Epithelial cell of proximal tubule (primary cell): ENCODE results near the gene INAFM2. TPM values are rescaled to one million over a fixed set of nuclear protein-coding genes. Genes with fewer than 3 reads are reported as not detected.
A peak's percentile ranks its signal among the peaks of the same experiment; 100 is the strongest.

Source experiments
- DNase-seq: peaks from one replicate; pipeline ENCODE4 v3.0.0-alpha.2; 2011; ENCODE audit warnings: low read depth
- H3K4me3 ChIP-seq: 2 replicates; pipeline ENCODE4 v1.5.1; 2011; ENCODE audit warnings: low read depth, mild to moderate bottlenecking, low read length
- total RNA-seq: library from RNA; depleted of rRNA; stranded (reverse); fragments of >200 nt; gene quantifications from 2 replicates; pipeline ENCODE4 v1.2.3, GENCODE V29; 2015
- TF ChIP-seq, protein P1 (sequence below): conservative IDR thresholded peaks from 2 replicates; pipeline ENCODE4 v1.5.1; 2012; ENCODE audit warnings: low read depth, mild to moderate bottlenecking, low read length

The INAFM2 gene
- total RNA-seq, 1 donor from 2014 or later, result 15.3 TPM

DNA sequence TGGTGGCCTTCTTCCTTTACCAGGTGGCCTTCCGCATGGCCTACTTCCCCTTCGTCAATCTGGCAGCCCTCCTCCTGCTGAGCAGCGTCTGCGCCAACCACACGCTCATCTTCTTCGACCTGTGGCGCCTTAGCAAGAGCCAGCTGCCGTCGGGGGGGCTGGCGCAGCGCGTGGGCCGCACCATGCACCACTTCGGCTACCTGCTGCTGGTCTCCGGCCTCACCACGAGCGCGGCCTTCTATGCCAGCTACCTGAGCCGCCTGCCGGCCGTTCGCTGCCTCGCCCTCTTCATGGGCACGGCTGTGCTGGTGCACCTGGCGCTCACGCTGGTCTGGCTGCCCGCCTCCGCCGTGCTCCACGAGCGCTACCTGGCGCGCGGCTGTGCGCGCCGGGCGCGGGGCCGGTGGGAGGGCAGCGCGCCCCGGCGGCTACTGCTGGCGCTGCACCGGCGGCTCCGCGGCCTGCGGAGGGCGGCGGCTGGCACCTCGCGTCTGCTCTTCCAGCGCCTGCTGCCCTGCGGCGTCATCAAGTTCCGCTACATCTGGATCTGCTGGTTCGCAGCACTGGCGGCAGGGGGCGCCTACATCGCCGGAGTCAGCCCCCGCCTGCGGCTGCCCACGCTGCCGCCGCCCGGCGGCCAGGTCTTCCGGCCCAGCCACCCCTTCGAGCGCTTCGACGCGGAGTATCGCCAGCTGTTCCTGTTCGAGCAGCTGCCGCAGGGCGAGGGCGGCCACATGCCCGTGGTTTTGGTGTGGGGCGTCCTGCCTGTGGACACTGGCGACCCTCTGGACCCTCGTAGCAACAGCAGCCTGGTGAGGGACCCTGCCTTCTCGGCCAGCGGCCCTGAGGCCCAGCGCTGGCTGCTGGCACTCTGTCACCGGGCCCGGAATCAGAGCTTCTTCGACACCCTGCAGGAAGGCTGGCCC is 44.5 kb downstream of the INAFM2 start:
- peak overlapping the region; percentile 38 for H3K4me3 ChIP-seq
- TF ChIP-seq, protein P1, sequence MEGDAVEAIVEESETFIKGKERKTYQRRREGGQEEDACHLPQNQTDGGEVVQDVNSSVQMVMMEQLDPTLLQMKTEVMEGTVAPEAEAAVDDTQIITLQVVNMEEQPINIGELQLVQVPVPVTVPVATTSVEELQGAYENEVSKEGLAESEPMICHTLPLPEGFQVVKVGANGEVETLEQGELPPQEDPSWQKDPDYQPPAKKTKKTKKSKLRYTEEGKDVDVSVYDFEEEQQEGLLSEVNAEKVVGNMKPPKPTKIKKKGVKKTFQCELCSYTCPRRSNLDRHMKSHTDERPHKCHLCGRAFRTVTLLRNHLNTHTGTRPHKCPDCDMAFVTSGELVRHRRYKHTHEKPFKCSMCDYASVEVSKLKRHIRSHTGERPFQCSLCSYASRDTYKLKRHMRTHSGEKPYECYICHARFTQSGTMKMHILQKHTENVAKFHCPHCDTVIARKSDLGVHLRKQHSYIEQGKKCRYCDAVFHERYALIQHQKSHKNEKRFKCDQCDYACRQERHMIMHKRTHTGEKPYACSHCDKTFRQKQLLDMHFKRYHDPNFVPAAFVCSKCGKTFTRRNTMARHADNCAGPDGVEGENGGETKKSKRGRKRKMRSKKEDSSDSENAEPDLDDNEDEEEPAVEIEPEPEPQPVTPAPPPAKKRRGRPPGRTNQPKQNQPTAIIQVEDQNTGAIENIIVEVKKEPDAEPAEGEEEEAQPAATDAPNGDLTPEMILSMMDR, result peak; percentile 62
- DNase-seq, result peak; percentile 27

DNA sequence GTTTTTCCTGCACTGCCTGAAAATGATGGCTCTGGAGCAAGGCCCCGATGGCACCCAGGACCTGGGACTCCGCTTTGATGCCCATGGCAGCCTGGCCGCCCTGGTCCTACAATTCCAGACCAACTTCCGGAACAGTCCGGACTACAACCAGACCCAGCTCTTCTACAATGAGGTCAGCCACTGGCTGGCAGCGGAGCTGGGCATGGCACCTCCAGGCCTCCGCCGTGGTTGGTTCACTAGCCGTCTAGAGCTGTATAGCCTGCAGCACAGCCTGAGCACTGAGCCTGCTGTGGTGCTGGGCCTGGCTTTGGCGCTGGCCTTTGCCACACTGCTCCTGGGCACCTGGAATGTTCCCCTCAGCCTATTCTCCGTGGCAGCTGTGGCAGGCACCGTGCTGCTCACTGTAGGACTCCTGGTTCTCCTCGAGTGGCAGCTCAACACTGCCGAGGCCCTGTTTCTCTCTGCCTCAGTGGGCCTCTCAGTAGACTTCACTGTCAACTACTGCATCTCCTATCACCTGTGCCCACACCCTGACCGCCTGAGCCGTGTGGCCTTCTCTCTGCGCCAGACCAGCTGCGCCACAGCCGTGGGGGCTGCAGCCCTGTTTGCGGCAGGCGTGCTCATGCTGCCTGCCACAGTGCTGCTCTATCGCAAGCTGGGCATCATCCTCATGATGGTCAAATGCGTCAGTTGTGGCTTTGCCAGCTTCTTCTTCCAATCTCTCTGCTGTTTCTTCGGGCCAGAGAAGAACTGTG is 45.4 kb downstream of the INAFM2 start:
- TF ChIP-seq, protein P1, result no peak
- no peak for DNase-seq
- H3K4me3 ChIP-seq, result no peak overlapping the region

DNA sequence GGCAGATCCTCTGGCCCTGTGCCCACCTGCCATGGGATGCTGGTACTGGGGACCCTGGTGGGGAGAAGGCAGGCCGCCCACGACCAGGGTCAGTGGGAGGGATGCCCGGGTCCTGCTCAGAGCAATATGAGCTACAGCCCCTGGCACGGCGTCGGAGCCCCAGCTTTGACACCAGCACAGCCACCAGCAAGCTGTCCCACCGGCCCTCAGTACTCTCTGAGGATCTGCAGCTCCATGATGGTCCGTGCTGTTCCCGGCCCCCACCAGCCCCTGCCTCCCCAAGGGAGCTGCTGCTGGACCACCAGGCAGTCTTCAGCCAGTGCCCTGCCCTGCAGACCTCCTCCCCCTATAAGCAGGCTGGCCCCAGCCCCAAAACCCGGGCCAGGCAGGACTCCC is 46.0 kb downstream of the INAFM2 start:
- TF ChIP-seq, protein P1, result no peak
- DNase-seq, result no peak
- H3K4me3 ChIP-seq, result no peak overlapping the region

DNA sequence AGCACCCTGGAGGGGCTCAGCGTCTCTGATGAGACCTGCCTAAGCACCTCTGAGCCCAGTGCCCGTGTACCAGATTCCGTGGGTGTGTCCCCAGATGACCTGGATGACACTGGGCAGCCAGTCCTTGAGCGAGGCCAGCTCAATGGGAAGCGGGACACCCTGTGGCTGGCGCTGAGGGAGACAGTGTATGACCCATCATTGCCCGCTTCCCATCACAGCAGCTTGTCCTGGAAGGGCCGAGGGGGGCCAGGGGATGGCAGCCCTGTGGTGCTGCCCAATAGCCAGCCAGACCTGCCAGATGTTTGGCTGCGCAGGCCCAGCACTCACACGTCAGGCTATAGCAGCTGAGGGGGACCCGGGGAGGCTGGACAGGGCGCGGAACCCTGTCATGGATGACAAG is 46.5 kb downstream of the INAFM2 start:
- TF ChIP-seq, protein P1, result no peak
- no peak overlapping the region for H3K4me3 ChIP-seq
- no peak for DNase-seq

DNA sequence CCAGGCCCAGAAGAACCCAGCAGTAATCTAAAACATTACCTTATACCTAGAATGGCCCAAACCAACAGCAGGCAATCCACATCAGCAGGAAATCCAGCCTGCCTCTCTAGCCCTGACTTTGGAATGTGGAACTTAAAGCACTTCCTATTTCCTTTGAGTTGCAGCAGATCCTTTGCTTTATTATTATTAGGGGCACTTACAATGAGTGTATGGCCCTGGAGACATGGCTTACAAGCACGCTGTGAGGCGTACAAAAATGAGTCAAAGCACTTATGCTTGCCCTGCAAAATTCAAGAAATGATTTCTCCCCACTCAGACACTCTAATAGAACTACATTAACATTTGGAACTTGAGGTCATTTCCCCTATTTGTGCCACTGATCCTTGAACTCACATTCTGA is 49.5 kb downstream of the INAFM2 start:
- H3K4me3 ChIP-seq, result no peak overlapping the region
- TF ChIP-seq, protein P1, result no peak
- no peak for DNase-seq

Other genes with a start within 250 kb of the INAFM2 start
- gene BMF, start 214.8 kb upstream of the INAFM2 start, total RNA-seq, result 4.6 and 33.1 TPM in 2 replicates
- gene BUB1B, start 162.6 kb upstream of the INAFM2 start, total RNA-seq, result 59.8 and 86.4 TPM in 2 replicates
- 4.5 and 7.1 TPM in 2 replicates for gene PAK6, start 84.6 kb upstream of the INAFM2 start, total RNA-seq
- gene ANKRD63, start 40.6 kb upstream of the INAFM2 start, total RNA-seq, result 0.22 TPM in 1 of 2 replicates, not detected in the other
- 0.81 and 1.2 TPM in 2 replicates for gene PLCB2, start 15.8 kb upstream of the INAFM2 start, total RNA-seq
- 4.6 and 10.7 TPM in 2 replicates for gene CCDC9B, start 17.2 kb downstream of the INAFM2 start, total RNA-seq
- gene PHGR1, start 27.3 kb downstream of the INAFM2 start, total RNA-seq, result not detected in 2 replicates
- 0.22 and 0.40 TPM in 2 replicates for gene DISP2, start 34.5 kb downstream of the INAFM2 start, total RNA-seq
- 54.7 and 107 TPM in 2 replicates for gene KNSTRN, start 59.0 kb downstream of the INAFM2 start, total RNA-seq
- 34.4 and 41.2 TPM in 2 replicates for gene IVD, start 82.1 kb downstream of the INAFM2 start, total RNA-seq
- gene BAHD1, start 117.3 kb downstream of the INAFM2 start, total RNA-seq, result 14.0 and 15.7 TPM in 2 replicates
- gene CHST14, start 147.3 kb downstream of the INAFM2 start, total RNA-seq, result 14.4 and 20.0 TPM in 2 replicates
- 19.7 and 32.8 TPM in 2 replicates for gene CCDC32, start 241.3 kb downstream of the INAFM2 start, total RNA-seq
- 10.1 and 17.9 TPM in 2 replicates for gene RPUSD2, start 245.6 kb downstream of the INAFM2 start, total RNA-seq